ENCODE results near the gene CHRNE. TPM values are rescaled to one million over a fixed set of nuclear protein-coding genes. Genes with fewer than 3 reads are reported as not detected.

CHRNE gene
- total RNA-seq, 6 experiments from 2014 or later = 1.4 to 2.9 (median 2.0) TPM

DNA sequence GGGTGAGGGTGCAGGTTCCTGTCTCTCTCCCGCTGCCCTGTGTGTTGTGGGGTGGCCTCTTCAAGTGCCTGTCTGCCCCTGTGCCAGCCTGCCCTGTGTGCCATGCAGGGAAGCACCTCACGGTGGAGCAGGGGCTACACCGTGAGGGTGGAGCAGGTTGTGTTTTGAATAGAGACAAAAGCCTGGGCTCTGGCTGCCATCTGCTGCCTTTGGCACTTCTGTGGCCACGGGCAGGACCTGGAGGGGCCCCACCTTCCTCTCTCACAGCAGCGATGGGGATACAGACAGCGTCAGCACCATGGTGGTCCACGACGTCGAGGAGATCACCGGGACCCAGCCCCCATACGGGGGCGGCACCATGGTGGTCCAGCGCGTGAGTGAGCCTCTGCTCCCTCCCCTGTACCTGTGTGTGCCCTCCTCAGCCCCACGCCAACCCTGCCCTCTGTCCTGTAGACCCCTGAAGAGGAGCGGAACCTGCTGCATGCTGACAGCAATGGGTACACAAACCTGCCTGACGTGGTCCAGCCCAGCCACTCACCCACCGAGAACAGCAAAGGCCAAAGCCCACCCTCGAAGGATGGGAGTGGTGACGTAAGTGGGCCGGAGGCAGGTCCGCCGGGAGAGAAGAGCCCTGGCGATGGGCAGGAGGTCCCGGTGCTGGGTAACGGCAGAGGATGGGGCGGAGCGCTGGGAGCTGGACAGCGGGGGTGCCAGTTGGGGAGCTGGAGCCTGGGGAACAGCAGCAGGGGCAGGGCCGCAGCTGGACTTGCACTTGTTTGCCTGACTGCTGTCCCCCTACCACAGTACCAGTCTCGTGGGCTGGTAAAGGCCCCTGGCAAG is 9.0 kb downstream of the CHRNE start:
- Histone ChIP-seq H3K4me3 (no peak overlapping the region), H3K4me1 (peaks cover 0 to 16% (median 5%) of the 10 kb centered on the region in 4 donors), H3K9me3 (no peaks in the 10 kb centered on the region), H3K27ac (no peak overlapping the region), H3K27me3 (no peaks in the 10 kb centered on the region), H3K36me3 (peaks cover 0 to 51% (median 13%) of the 10 kb centered on the region in 4 donors)
- TF ChIP-seq POLR2A (IDR thresholded peaks at IDR 0.05) = no peak
- TF ChIP-seq, protein P1, sequence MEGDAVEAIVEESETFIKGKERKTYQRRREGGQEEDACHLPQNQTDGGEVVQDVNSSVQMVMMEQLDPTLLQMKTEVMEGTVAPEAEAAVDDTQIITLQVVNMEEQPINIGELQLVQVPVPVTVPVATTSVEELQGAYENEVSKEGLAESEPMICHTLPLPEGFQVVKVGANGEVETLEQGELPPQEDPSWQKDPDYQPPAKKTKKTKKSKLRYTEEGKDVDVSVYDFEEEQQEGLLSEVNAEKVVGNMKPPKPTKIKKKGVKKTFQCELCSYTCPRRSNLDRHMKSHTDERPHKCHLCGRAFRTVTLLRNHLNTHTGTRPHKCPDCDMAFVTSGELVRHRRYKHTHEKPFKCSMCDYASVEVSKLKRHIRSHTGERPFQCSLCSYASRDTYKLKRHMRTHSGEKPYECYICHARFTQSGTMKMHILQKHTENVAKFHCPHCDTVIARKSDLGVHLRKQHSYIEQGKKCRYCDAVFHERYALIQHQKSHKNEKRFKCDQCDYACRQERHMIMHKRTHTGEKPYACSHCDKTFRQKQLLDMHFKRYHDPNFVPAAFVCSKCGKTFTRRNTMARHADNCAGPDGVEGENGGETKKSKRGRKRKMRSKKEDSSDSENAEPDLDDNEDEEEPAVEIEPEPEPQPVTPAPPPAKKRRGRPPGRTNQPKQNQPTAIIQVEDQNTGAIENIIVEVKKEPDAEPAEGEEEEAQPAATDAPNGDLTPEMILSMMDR (IDR thresholded peaks at IDR 0.05) = no peak
- peak in 1 of 3 donors; percentile 51 for DNase-seq
- intact Hi-C loops (cut with DNase I) = no loop called here
- 60% methylated on average over 4 of the region's 31 CpGs for WGBS (ENCODE audit: insufficient coverage, low coverage, low lambda C conversion rate, missing lambda C conversion rate)
- ATAC-seq = no peak

GRCh38 chr17:4893272-4893671 is 9.6 kb downstream of the CHRNE start:
- Histone ChIP-seq H3K27ac (no peak overlapping the region), H3K27me3 (no peaks in the 10 kb centered on the region), H3K9me3 (no peaks in the 10 kb centered on the region), H3K4me3 (no peak overlapping the region), H3K4me1 (peaks cover 0 to 9% (median 2%) of the 10 kb centered on the region in 4 donors), H3K36me3 (peaks cover 0 to 52% (median 13%) of the 10 kb centered on the region in 4 donors)
- TF ChIP-seq POLR2A (IDR thresholded peaks at IDR 0.05) = no peak
- TF ChIP-seq, protein P1 (IDR thresholded peaks at IDR 0.05) = no peak
- no peak for DNase-seq
- no peak for ATAC-seq
- intact Hi-C loops (cut with DNase I) = no loop called here
- WGBS (ENCODE audit: insufficient coverage, low coverage, low lambda C conversion rate, missing lambda C conversion rate) = 83% methylated on average over 16 of the region's 18 CpGs

DNA sequence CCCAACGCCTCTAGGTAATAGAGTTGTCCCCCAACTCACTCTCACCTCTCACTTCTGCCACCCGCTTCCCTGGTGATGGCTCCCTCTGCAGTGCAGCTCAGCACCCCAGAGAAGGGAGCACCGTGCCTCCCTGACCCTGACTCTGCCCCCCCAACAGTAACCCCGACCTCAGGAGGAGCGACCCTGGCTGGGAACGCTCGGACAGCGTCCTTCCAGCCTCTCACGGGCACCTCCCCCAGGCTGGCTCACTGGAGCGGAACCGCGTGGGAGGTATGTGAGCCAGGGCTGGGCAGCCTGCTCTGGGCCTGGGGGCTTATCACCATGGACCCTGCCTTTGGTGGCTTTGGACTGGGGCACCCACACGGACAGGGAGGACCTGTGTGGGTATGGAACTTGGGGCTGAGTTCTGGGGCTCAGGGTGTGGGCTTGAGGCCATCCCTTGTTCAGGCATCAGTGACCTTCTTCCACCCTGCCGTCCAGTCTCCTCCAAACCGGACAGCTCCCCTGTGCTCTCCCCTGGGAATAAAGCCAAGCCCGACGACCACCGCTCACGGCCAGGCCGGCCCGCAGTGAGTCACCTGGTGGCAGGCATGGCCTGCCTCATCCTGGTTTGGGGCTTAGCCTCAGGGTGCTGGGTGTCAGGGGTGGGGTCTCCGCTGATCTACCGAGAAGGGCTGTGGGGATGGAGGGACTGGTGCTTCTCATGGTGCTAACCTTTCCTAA is 10.2 kb downstream of the CHRNE start:
- Histone ChIP-seq H3K36me3 (peaks cover 0 to 58% (median 14%) of the 10 kb centered on the region in 4 donors), H3K4me3 (no peak overlapping the region), H3K9me3 (no peaks in the 10 kb centered on the region), H3K27me3 (no peaks in the 10 kb centered on the region), H3K27ac (no peak overlapping the region), H3K4me1 (peaks cover 0 to 5% (median 0%) of the 10 kb centered on the region in 4 donors)
- 94% methylated on average over 3 of the region's 23 CpGs for WGBS (ENCODE audit: insufficient coverage, low coverage, low lambda C conversion rate, missing lambda C conversion rate)
- TF ChIP-seq POLR2A (IDR thresholded peaks at IDR 0.05) = no peak
- TF ChIP-seq, protein P1 (IDR thresholded peaks at IDR 0.05) = no peak
- intact Hi-C loops (cut with DNase I) = no loop called here
- peak in 1 of 3 donors; percentile 48 for DNase-seq
- ATAC-seq = no peak

DNA sequence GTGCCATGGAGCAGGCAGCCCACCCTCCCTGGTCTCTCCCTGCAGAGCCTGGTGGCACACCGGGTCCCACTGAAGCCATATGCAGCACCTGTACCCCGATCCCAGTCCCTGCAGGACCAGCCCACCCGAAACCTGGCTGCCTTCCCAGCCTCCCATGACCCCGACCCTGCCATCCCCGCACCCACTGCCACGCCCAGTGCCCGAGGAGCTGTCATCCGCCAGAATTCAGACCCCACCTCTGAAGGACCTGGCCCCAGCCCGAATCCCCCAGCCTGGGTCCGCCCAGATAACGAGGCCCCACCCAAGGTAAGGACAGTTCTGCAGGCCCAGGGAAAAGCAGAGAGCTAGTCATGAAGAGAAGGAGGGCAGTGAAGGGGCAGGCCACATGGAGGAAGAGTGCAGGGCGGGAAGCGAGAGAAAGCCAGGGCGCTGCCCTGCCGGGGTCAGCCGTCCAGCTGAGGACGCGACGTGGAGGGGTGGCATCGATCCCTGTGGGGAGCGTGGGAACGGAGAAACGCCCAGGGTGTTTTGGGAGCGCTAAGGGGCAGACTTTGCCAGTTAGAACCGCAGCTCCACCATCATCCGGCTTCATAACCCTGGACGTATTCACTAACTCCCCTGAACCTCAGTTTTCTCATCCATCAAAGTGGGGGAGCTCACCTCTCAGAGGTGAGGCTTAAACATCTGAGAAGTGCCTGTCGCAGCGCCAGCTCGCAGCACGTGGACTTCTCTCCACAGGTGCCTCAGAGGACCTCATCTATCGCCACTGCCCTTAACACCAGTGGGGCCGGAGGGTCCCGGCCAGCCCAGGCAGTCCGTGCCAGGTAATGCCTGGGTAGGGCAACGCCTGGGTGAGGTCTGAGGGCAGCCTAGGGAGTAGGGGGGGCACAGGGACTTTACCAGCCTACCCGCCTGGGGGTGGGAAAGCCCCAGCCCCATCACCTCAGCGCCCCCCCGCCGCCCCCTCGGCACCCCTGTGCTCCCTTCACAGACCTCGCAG is 11.2 kb downstream of the CHRNE start:
- H3K4me1 ChIP-seq = no peaks in the 10 kb centered on the region
- intact Hi-C loops (cut with DNase I) = no loop called here
- H3K27me3 ChIP-seq = no peaks in the 10 kb centered on the region
- DNase-seq = peak; percentile 40 to 54 (median 49)
- H3K4me3 ChIP-seq = no peak overlapping the region
- no peak overlapping the region for H3K27ac ChIP-seq
- no peak for ATAC-seq
- TF ChIP-seq, protein P1 (IDR thresholded peaks at IDR 0.05) = no peak
- TF ChIP-seq POLR2A (IDR thresholded peaks at IDR 0.05) = no peak
- peaks cover 0 to 62% (median 17%) of the 10 kb centered on the region in 4 donors for H3K36me3 ChIP-seq
- no peaks in the 10 kb centered on the region for H3K9me3 ChIP-seq
- 85% methylated on average over 13 of the region's 42 CpGs for WGBS (ENCODE audit: insufficient coverage, low coverage, low lambda C conversion rate, missing lambda C conversion rate)
